Measurements from ENCODE around the gene CNPY2. TPM values are rescaled to one million over a fixed set of nuclear protein-coding genes. Genes with fewer than 3 reads are reported as not detected.

CNPY2 gene
- total and polyA plus RNA-seq, 2 of the 13 experiments (the other 11 are each of a cell fraction or from before 2014, with no cell fraction given) = 285 to 356 TPM

DNA sequence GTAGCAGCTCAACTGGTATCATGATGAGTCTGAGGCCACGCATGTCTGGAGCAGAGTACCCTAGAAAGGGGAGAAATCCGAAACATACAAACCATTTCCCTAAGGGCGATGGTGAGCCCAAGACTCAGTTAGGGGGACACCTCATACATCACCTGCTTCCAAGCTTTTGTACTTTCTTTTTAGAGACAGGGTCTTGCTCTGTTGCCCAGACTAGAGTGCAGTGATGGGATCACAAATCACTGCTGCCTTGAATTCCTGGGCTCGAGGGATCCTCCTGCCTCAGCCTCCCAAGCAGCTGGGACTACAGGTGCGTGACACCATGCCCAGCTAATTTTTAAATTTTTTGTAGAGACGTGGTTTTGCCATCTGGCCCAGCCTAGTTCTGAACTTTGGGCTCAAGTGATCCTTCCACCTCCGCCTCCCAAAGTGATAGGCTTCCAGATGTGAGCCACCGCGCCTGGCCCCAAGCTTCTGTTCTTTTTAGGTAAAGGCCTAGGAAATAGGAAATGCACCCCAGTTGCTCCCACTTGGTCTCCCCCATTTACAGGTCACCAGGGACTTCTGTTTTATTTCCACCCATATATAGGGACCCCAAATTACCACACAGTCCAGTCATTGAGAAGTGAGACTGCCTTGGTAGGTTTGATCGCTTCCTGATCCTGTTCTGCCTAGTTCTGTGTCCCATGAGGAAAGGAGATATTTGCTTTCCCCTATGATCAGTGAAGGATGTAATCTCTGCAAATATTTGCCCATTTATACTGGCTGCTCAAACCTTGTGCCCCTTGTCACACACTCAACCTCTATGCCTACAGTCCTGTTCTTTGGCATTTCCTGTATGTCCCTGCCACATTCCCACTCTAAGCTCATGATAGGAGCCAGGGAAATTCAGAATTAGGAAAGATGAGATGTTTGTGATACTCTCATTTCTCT is 46.6 kb upstream of the CNPY2 start, which contains the start of gene APOF (continued):
- TF ChIP-seq POLR2AphosphoS2 (IDR thresholded peaks at IDR 0.05; ENCODE audit: low read depth, low read length) (no peak), CEBPB (IDR thresholded peaks at IDR 0.05; ENCODE audit: borderline replicate concordance, low read depth, low read length) (no peak), ZNF572 (CRISPR knock-in tag; IDR thresholded peaks at IDR 0.05) (0 out of 2 replicates have a peak, but pooled peaks have one; percentile 27), ZNF484 (CRISPR knock-in tag; IDR thresholded peaks at IDR 0.05; ENCODE audit: borderline replicate concordance, low read depth) (no peak), MBNL3 (CRISPR knock-in tag; conservative IDR thresholded peaks at IDR 0.05) (no peak), ZNF629 (CRISPR knock-in tag; conservative IDR thresholded peaks at IDR 0.05) (no peak), EP300 (IDR thresholded peaks at IDR 0.05; ENCODE audit: low read depth in 2 of 2, low read length in 2 of 2) (peak in 1 of 2 experiments; percentile 80; a peak in 2 of 4 replicates), EP300 (CRISPR knock-in tag; IDR thresholded peaks at IDR 0.05; ENCODE audit: borderline replicate concordance) (peak; percentile 51; the same call in 1 of the 2 replicates), TRIM24 (CRISPR knock-in tag; IDR thresholded peaks at IDR 0.05) (no peak), PITX1 (CRISPR knock-in tag; IDR thresholded peaks at IDR 0.05) (peak; percentile 98), SALL2 (CRISPR knock-in tag; IDR thresholded peaks at IDR 0.05) (no peak), HCFC1 (IDR thresholded peaks at IDR 0.05; ENCODE audit: low read depth, low read length) (no peak), ZFAT (CRISPR knock-in tag; conservative IDR thresholded peaks at IDR 0.05) (no peak), ARNT (IDR thresholded peaks at IDR 0.05) (no peak), EZH2 (conservative IDR thresholded peaks at IDR 0.05; ENCODE audit: low read depth, low read length) (no peak), ZNF543 (CRISPR knock-in tag; IDR thresholded peaks at IDR 0.05) (no peak)
- TF ChIP-seq, protein P1, sequence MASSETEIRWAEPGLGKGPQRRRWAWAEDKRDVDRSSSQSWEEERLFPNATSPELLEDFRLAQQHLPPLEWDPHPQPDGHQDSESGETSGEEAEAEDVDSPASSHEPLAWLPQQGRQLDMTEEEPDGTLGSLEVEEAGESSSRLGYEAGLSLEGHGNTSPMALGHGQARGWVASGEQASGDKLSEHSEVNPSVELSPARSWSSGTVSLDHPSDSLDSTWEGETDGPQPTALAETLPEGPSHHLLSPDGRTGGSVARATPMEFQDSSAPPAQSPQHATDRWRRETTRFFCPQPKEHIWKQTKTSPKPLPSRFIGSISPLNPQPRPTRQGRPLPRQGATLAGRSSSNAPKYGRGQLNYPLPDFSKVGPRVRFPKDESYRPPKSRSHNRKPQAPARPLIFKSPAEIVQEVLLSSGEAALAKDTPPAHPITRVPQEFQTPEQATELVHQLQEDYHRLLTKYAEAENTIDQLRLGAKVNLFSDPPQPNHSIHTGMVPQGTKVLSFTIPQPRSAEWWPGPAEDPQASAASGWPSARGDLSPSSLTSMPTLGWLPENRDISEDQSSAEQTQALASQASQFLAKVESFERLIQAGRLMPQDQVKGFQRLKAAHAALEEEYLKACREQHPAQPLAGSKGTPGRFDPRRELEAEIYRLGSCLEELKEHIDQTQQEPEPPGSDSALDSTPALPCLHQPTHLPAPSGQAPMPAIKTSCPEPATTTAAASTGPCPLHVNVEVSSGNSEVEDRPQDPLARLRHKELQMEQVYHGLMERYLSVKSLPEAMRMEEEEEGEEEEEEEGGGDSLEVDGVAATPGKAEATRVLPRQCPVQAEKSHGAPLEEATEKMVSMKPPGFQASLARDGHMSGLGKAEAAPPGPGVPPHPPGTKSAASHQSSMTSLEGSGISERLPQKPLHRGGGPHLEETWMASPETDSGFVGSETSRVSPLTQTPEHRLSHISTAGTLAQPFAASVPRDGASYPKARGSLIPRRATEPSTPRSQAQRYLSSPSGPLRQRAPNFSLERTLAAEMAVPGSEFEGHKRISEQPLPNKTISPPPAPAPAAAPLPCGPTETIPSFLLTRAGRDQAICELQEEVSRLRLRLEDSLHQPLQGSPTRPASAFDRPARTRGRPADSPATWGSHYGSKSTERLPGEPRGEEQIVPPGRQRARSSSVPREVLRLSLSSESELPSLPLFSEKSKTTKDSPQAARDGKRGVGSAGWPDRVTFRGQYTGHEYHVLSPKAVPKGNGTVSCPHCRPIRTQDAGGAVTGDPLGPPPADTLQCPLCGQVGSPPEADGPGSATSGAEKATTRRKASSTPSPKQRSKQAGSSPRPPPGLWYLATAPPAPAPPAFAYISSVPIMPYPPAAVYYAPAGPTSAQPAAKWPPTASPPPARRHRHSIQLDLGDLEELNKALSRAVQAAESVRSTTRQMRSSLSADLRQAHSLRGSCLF (CRISPR knock-in tag; IDR thresholded peaks at IDR 0.05; ENCODE audit: borderline replicate concordance) = no peak
- TF ChIP-seq, protein P2, sequence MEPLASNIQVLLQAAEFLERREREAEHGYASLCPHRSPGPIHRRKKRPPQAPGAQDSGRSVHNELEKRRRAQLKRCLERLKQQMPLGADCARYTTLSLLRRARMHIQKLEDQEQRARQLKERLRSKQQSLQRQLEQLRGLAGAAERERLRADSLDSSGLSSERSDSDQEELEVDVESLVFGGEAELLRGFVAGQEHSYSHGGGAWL (CRISPR knock-in tag; IDR thresholded peaks at IDR 0.05) = no peak
- TF ChIP-seq, protein P3, sequence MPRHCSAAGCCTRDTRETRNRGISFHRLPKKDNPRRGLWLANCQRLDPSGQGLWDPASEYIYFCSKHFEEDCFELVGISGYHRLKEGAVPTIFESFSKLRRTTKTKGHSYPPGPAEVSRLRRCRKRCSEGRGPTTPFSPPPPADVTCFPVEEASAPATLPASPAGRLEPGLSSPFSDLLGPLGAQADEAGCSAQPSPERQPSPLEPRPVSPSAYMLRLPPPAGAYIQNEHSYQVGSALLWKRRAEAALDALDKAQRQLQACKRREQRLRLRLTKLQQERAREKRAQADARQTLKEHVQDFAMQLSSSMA (CRISPR knock-in tag; IDR thresholded peaks at IDR 0.05) = no peak
- TF ChIP-seq, protein P4, sequence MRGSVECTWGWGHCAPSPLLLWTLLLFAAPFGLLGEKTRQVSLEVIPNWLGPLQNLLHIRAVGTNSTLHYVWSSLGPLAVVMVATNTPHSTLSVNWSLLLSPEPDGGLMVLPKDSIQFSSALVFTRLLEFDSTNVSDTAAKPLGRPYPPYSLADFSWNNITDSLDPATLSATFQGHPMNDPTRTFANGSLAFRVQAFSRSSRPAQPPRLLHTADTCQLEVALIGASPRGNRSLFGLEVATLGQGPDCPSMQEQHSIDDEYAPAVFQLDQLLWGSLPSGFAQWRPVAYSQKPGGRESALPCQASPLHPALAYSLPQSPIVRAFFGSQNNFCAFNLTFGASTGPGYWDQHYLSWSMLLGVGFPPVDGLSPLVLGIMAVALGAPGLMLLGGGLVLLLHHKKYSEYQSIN (CRISPR knock-in tag; IDR thresholded peaks at IDR 0.05; ENCODE audit: borderline replicate concordance) = no peak
- TF ChIP-seq, protein P5, sequence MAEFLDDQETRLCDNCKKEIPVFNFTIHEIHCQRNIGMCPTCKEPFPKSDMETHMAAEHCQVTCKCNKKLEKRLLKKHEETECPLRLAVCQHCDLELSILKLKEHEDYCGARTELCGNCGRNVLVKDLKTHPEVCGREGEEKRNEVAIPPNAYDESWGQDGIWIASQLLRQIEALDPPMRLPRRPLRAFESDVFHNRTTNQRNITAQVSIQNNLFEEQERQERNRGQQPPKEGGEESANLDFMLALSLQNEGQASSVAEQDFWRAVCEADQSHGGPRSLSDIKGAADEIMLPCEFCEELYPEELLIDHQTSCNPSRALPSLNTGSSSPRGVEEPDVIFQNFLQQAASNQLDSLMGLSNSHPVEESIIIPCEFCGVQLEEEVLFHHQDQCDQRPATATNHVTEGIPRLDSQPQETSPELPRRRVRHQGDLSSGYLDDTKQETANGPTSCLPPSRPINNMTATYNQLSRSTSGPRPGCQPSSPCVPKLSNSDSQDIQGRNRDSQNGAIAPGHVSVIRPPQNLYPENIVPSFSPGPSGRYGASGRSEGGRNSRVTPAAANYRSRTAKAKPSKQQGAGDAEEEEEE (CRISPR knock-in tag; IDR thresholded peaks at IDR 0.05; ENCODE audit: borderline replicate concordance) = no peak

Data from HepG2 (cell line).